GM18870 (cell line): ENCODE data around the gene TNFRSF21.
"Not testable (repeated sequence)": the region's sequence is repeated elsewhere in the genome, so short reads cannot be mapped to it uniquely, and the experiment has no call there.

Source experiments
- ATAC-seq: cut with Tn5 transposase; IDR thresholded peaks from one replicate; pipeline ENCODE4 v1.9.1; 2021; ENCODE audit warnings: moderate library complexity; ENCODE audit not compliant: unreplicated experiment

The TNFRSF21 gene

GRCh38 chr6:47309291-47310130 lies at the start of gene TNFRSF21:
TNFRSF21 (minus strand) TSS chr6:47309905; CDS start chr6:47309511, 394 bp downstream.
- peak; percentile 92 for ATAC-seq

GRCh38 chr6:47358440-47359225 lies 48.9 kb upstream of the TNFRSF21 start:
- peak; percentile 31 for ATAC-seq

GRCh38 chr6:47357827-47358226 lies 48.1 kb upstream of the TNFRSF21 start:
- ATAC-seq = peak; percentile 74

GRCh38 chr6:47355496-47355895 lies 45.8 kb upstream of the TNFRSF21 start:
- no peak for ATAC-seq

GRCh38 chr6:47353871-47354270 lies 44.2 kb upstream of the TNFRSF21 start:
- ATAC-seq = no peak

GRCh38 chr6:47352966-47353365 lies 43.3 kb upstream of the TNFRSF21 start:
- no peak for ATAC-seq

GRCh38 chr6:47352194-47352920 lies 42.7 kb upstream of the TNFRSF21 start:
- ATAC-seq = no peak

- ATAC-seq = no peak
These were observed 41.9 kb upstream of the TNFRSF21 start for GRCh38 chr6:47351621-47352020.

- ATAC-seq = no peak
These were observed 40.2 kb upstream of the TNFRSF21 start for GRCh38 chr6:47349931-47350330.

- no peak for ATAC-seq
These were observed 38.7 kb upstream of the TNFRSF21 start for GRCh38 chr6:47348316-47348863.

- ATAC-seq = no peak
These were observed 36.1 kb upstream of the TNFRSF21 start for GRCh38 chr6:47345761-47346160.

- no peak for ATAC-seq
These were observed 34.3 kb upstream of the TNFRSF21 start for GRCh38 chr6:47344022-47344421.

- ATAC-seq = no peak
These were observed 33.9 kb upstream of the TNFRSF21 start for GRCh38 chr6:47343600-47343999.

GRCh38 chr6:47342824-47343223 lies 33.1 kb upstream of the TNFRSF21 start:
- no peak for ATAC-seq

GRCh38 chr6:47337519-47337918 lies 27.8 kb upstream of the TNFRSF21 start:
- no peak for ATAC-seq

GRCh38 chr6:47336334-47336733 lies 26.6 kb upstream of the TNFRSF21 start:
- no peak for ATAC-seq

GRCh38 chr6:47335466-47335865 lies 25.8 kb upstream of the TNFRSF21 start:
- ATAC-seq = peak; percentile 96

GRCh38 chr6:47334334-47334733 lies 24.6 kb upstream of the TNFRSF21 start:
- no peak for ATAC-seq

GRCh38 chr6:47328606-47329005 lies 18.9 kb upstream of the TNFRSF21 start:
- ATAC-seq = not testable (repeated sequence)

GRCh38 chr6:47328139-47328538 lies 18.4 kb upstream of the TNFRSF21 start:
- ATAC-seq = not testable (repeated sequence)

GRCh38 chr6:47323887-47324286 lies 14.2 kb upstream of the TNFRSF21 start:
- no peak for ATAC-seq
